ENCODE results near the gene DSTYK.
A peak's percentile ranks its signal among the peaks of the same experiment; 100 is the strongest.

The DSTYK gene

GRCh38 chr1:205228093-205228521 lies 16.6 kb upstream of the DSTYK start:
- TF ChIP-seq, protein P1, sequence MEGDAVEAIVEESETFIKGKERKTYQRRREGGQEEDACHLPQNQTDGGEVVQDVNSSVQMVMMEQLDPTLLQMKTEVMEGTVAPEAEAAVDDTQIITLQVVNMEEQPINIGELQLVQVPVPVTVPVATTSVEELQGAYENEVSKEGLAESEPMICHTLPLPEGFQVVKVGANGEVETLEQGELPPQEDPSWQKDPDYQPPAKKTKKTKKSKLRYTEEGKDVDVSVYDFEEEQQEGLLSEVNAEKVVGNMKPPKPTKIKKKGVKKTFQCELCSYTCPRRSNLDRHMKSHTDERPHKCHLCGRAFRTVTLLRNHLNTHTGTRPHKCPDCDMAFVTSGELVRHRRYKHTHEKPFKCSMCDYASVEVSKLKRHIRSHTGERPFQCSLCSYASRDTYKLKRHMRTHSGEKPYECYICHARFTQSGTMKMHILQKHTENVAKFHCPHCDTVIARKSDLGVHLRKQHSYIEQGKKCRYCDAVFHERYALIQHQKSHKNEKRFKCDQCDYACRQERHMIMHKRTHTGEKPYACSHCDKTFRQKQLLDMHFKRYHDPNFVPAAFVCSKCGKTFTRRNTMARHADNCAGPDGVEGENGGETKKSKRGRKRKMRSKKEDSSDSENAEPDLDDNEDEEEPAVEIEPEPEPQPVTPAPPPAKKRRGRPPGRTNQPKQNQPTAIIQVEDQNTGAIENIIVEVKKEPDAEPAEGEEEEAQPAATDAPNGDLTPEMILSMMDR (conservative IDR thresholded peaks at IDR 0.05; ENCODE audit: control insufficient read depth, insufficient read depth, low read depth, low read length), result no peak
- H3K4me3 ChIP-seq (ENCODE audit: control insufficient read depth, low read depth, low read length), result peak overlapping the region; percentile 63
- no peak for DNase-seq (ENCODE audit: low read depth)

DNA sequence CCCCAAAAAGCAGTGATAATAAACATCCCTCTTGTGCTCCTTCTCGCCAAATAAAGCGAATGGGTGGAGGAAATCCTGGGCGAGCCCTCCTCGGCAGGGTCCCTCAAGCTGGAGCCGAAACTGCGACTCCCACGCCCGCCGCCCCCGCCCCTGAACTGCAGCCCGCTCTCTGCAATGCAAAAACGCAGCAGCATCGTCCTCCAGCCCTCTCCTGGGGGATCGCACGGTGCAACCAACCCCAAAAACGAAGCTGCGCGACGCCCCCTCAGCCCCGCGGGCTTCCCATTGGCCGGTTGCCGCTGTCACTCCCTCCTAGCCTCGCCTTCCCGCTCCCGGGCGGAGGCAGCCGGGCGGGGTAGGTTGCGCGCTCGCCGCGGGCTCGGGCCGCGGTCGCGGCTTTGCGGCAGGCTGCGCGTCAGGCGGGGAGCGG lies 16.1 kb upstream of the DSTYK start, which contains the start of gene TMCC2:
TSS of gene TMCC2 (plus strand) at position 363 of the 430 bp plus-strand sequence. CDS start 619 bp downstream, outside the sequence.
- TF ChIP-seq, protein P1 (conservative IDR thresholded peaks at IDR 0.05; ENCODE audit: control insufficient read depth, insufficient read depth, low read depth, low read length), result no peak
- peak; percentile 84 for DNase-seq (ENCODE audit: low read depth)
- peak within 1 kb of the TSS; percentile 68 for H3K4me3 ChIP-seq (ENCODE audit: control insufficient read depth, low read depth, low read length)

- TF ChIP-seq, protein P1 (conservative IDR thresholded peaks at IDR 0.05; ENCODE audit: control insufficient read depth, insufficient read depth, low read depth, low read length), result no peak
- H3K4me3 ChIP-seq (ENCODE audit: control insufficient read depth, low read depth, low read length), result peak overlapping the region; percentile 68
- peak; percentile 57 for DNase-seq (ENCODE audit: low read depth)
Observed at GRCh38 chr1:205226868-205227583, 15.5 kb upstream of the DSTYK start.

DNA sequence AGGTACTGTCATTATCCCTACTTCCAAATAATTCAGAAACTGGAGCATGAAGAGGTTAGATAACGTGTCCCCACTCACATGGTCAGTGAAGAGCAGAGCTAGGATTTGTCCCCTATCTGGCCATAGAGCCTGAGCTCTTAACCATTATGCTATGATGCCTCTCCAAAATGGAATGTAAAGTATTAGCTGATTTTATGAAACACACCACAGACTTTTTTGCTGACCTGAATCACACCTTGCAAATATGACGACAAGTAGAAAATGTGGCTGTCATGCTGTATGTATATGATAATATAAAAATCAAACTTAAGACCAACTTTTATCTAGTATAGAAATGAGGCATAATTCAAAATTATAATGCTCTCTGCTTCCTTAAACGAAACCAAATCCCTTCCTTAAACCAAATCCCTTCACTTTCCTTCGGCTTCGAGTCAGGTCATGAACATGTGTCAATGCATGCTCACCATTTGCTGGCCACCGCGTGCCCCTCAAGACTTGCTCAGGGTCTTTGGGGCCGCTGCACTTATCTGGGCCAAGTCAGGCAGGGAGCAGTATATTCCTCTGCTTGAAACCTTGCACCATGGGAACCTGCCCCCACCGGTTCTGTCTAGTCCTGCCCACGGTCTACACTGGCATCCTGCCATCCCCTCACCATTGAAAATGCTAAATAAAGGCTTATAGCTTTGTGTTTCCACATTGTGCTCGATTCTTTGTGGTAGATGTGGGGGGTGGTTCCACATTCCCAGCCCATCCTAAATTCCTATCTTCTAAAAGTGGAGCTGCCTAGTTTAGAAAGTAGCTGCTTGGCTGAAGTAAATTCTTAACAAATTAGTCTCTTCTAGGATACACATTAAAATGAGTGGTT lies 14.6 kb upstream of the DSTYK start:
- H3K4me3 ChIP-seq (ENCODE audit: control insufficient read depth, low read depth, low read length), result no peak overlapping the region
- TF ChIP-seq, protein P1 (conservative IDR thresholded peaks at IDR 0.05; ENCODE audit: control insufficient read depth, insufficient read depth, low read depth, low read length), result no peak
- no peak for DNase-seq (ENCODE audit: low read depth)

DNA sequence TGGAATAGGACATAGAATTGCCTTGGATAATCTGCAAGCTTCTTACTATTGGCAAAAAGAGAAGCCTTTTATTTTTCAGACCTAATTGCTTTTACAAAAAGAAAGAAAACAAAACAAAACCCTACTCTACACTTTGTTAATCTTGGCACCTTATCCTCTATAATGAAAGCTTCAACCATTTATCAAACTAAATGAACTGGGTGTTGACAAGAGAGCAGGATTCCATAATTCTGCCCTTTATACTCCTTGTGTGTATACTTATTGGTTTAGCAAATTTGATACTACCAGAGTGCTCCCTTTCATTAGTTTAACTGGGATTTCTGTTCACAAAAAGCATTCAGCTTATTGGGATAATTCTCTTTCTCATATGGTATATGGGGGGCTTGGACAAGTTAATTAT lies 13.2 kb upstream of the DSTYK start:
- no peak for DNase-seq (ENCODE audit: low read depth)
- TF ChIP-seq, protein P1 (conservative IDR thresholded peaks at IDR 0.05; ENCODE audit: control insufficient read depth, insufficient read depth, low read depth, low read length), result no peak
- H3K4me3 ChIP-seq (ENCODE audit: control insufficient read depth, low read depth, low read length), result no peak overlapping the region

DNA sequence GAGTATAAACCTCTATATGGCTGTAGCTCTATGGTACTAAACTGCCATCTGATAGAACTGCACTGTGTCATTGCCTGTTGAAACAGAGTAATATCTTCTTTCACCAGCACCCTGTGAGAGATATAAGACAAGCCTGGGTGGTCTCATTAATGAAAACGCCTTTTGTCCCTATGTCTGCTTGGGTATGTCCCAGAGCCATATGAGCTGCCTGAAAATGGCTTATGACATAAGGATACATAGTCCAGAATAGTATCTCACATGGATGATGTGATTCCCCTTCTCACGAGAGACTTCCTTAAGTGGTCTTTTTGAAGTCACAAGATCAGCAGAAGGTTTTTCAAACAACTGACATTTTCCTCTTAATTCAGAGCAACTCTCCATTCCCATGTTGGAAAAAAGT lies 8.9 kb upstream of the DSTYK start:
- TF ChIP-seq, protein P1 (conservative IDR thresholded peaks at IDR 0.05; ENCODE audit: control insufficient read depth, insufficient read depth, low read depth, low read length), result no peak
- H3K4me3 ChIP-seq (ENCODE audit: control insufficient read depth, low read depth, low read length), result no peak overlapping the region
- DNase-seq (ENCODE audit: low read depth), result no peak

All from fibroblast of mammary gland (primary cell).